ENCODE data around the gene NHEJ1.

NHEJ1 gene

GRCh38 chr2:219122202-219122980 is 38.2 kb downstream of the NHEJ1 start:
- peak; percentile 42 for DNase-seq

GRCh38 chr2:219120082-219120481 is 40.5 kb downstream of the NHEJ1 start:
- DNase-seq, result no peak

DNA sequence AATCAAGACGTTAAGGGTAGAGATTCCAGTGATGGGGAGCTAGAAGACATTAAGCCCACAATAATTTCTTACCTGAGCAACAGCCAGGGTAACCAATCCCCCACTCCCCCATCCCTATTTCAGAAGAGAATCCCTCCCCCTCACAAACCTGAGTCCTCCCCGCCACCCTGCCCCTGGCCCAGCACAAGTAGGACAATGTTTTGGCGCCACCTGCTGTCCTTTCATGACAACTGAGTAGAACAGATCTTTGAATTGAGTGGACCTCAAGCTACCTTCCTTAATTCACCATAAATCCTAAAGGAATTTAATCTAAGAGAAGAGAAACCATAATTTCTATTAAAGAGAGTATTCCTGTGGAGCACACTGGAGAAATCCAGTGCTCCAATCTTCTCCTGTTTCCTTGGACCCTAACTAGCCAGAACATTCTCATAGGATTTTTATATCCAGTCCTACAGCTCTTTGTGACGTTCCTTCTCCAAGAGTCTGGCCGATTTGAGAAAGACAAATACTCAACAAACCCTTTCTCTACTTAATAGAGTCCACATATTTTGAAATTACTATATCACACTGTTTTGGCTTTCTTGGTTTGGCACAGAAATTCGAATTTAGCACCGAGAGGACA is 41.1 kb downstream of the NHEJ1 start:
- DNase-seq, result peak; percentile 77

GRCh38 chr2:219118504-219118903 is 42.1 kb downstream of the NHEJ1 start:
- DNase-seq, result no peak

DNA sequence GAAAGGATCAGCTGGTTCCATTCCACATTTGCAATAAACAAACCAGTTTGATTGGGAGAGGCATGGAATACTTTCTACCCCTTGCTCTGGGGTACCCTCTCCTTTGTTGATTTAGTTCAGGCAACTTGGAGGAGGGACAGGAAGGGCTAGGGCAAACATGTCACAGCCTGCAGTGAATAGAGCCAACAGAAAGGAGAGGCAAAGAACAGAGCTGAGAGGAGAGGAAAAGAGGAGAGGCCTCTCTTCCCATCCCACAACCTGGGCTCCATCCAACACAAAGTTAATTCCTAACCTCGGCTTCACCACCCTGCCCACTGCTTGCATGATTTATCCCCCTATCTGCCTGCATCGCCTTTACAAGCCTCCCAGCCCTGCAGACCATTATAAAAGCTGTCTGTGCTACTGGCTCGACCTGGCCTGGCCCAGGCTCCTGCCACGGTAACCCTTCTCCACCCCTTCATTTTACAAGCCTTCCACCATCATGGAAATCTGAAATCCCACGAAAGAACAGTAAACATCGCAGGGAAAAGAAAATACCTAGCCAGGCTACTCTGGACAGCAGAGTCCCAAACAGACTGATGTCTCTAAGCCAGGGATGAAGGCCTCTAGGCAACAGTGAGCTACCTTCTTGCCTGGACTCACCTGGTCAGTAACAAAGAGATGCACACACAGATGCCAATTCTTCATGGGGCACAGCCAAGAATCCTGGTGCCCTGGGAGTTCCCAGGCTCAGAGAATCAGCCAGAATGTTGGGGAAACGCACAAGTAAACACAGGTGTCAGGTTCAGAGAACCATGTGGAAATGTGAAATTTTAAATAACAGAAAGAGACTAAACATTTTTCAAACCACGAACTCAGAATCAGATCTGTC is 43.6 kb downstream of the NHEJ1 start:
- no peak for DNase-seq

GRCh38 chr2:219112651-219113338 is 47.8 kb downstream of the NHEJ1 start:
- DNase-seq, result no peak

DNA sequence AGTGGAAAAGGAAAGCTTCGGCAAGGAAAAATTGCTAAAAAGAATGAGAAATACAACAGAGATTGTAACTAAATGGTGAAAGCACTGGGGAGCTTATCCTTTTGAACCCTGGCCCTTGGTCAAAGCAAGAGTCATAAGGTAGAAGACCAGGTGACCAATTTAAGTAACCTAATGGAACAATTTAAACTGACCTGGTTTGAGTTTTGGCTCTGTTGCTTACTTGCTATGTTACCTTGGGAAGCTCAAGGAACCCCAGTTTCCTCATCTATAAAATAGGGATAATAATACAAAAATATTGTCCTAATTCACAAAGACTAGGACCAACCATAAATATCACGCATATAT is 48.6 kb downstream of the NHEJ1 start:
- DNase-seq, result no peak

GRCh38 chr2:219111375-219112061 is 49.1 kb downstream of the NHEJ1 start:
- no peak for DNase-seq

GRCh38 chr2:219109471-219109870 is 51.1 kb downstream of the NHEJ1 start:
- DNase-seq, result peak; percentile 84

DNA sequence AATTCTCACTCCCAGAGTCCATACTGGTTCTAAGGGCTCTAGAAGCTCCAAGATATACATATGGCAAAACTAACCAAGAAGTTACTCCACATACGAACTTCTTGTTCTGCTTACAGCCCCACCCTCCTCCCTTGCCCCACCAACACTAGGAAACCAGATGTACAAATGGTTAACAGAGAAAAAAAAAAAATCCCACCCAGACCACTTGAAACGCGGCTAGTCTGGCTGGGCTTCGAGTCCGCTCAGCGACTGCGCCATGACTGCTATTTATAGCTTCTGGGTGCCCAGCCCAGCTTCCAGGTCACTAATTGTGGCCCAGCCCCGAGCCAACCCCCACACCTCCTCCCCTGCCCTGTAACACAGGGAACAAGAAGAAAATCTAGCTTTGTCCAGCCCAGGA is 52.9 kb downstream of the NHEJ1 start:
- DNase-seq, result peak; percentile 51

DNA sequence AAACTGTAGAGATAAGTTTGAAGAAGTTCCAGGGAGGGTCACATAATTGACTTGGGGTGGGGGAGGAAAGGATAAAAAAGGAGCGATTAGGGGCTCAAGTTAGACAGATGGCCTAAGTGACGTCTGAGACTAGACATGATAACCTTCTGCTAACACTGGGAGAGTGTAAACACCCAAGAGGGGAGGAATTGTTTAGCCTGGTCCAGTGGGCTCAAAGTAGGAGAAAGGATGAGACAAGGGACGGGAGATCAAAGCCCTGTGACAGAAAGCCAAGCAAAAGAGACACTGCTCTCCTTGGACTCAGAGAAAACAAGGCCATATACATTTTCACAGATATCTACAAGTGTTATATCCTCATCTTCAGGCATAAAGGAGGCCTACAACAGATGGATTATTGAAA is 54.4 kb downstream of the NHEJ1 start:
- DNase-seq, result no peak

DNA sequence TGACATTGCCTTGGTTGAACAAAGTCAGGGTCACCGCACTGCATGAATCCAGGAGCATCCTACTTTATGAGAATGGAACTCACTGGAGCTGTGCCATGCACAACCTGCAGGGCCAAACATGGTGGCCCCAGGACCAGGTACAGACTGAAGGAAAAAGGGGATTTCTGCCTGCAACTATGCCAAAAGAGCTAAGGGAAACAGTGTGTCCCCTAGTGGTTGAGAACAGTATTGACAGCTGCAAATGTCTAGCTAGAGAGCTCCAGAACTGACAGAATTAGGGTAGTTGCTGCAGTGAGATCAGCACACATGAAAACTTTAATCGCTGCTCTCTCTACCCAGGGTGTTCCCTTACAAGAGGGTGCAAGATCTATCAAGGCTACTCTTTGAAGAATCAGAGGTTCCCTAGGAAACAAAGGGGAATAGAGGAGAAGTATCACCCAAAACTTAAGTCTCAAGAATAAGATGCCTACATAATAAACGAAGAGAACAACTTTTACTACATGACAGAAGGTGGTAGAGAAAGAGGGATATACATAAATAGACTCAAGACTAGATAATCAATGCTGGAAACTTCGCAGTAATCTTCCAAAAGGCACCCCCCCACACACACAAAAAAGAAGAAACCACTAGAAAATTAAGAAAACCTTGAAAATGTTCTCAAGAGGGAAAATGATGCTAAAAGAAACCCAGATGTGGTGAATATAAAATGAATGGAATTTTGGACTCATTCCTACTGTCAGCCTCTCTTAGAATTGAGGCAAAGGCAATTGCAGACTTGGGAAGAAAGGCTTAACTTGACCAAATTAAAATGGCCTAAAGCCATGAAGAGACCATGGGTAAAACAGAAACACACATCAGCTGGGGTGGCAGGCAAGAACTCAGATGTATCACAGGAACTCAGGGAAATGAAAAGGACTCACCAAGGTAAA is 56.2 kb downstream of the NHEJ1 start:
- DNase-seq, result peak; percentile 73

GRCh38 chr2:219099329-219099728 is 61.3 kb downstream of the NHEJ1 start:
- DNase-seq, result no peak

GRCh38 chr2:219095406-219095935 is 65.1 kb downstream of the NHEJ1 start:
- no peak for DNase-seq

- DNase-seq, result no peak
Observed at GRCh38 chr2:219094171-219094570, 66.4 kb downstream of the NHEJ1 start.

GRCh38 chr2:219090436-219091299 is 69.9 kb downstream of the NHEJ1 start:
- no peak for DNase-seq

GRCh38 chr2:219089330-219089729 is 71.3 kb downstream of the NHEJ1 start:
- no peak for DNase-seq

DNA sequence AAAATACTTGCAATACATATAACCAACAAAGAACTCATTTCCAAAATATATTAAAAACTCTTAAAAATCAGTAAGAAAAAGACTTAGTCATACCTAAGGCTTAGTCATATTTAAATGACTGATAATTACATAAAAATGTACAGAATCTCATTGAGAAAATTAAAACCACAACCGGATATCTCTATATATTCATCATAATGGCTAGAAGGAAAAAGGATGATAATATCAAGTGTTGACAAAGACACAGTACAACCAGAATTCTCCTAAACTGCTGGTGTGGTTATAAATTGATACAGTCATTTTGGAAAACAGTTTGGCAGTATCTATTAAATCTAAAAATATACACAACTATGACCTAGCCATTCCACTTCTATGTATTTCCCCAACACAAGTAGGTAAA is 72.8 kb downstream of the NHEJ1 start:
- no peak for DNase-seq

GRCh38 chr2:219087361-219087760 is 73.3 kb downstream of the NHEJ1 start:
- DNase-seq, result no peak

GRCh38 chr2:219086196-219086595 is 74.4 kb downstream of the NHEJ1 start:
- DNase-seq, result no peak

All from hematopoietic multipotent progenitor cell treated with erythropoietin and hydrocortisone succinate and interleukin-3 and kit ligand, for 4 days (in vitro differentiated cells).